ENCODE results near the gene NUBPL.

DNA sequence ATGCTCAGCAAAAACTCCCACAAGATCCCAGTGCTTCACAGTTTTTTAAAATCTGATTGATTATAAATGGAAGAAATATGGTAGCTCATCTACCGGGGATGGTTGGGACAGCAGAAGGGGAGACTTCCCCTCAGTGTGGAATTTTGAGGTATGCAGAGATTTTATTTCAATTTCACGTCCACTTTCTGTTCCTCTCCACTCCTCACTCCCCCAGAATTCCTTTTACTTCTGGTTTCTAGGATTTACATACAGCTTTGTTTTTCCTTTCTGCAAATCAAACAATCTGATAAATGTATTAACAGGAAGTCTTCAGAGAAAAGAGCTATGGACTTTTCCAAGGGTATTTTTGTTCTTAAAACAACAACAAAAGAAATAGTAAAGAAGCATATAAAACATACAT is 334.4 kb downstream of the NUBPL start:
- TF ChIP-seq CTCF (IDR thresholded peaks at IDR 0.05) (no peak), POLR2AphosphoS5 (IDR thresholded peaks at IDR 0.05) (no peak)

Data from suprapubic skin (tissue), 3 donors.